Central memory CD4-positive, alpha-beta T cell (primary cell): ENCODE measurements around the gene BATF.
A peak's percentile ranks its signal among the peaks of the same experiment; 100 is the strongest.

ENCODE experiments used
- DNase-seq: peaks from one replicate; pipeline ENCODE4 v3.0.0; 2022

BATF gene

GRCh38 chr14:75535164-75535898 lies 13.1 kb downstream of the BATF start:
- DNase-seq: no peak

- DNase-seq: no peak
These were observed 14.8 kb downstream of the BATF start for GRCh38 chr14:75537071-75537470.

GRCh38 chr14:75539162-75539560 lies 16.9 kb downstream of the BATF start:
- no peak for DNase-seq

- DNase-seq: peak; percentile 42
These were observed 17.6 kb downstream of the BATF start for GRCh38 chr14:75539561-75540478.

- no peak for DNase-seq
These were observed 18.2 kb downstream of the BATF start for GRCh38 chr14:75540479-75540851.

- peak; percentile 73 for DNase-seq
These were observed 20.4 kb downstream of the BATF start for GRCh38 chr14:75542588-75543091.

- peak; percentile 44 for DNase-seq
These were observed 21.0 kb downstream of the BATF start for GRCh38 chr14:75543253-75543652.

GRCh38 chr14:75543786-75544185 lies 21.5 kb downstream of the BATF start:
- DNase-seq: no peak

- no peak for DNase-seq
These were observed 23.6 kb downstream of the BATF start for GRCh38 chr14:75545907-75546306.

GRCh38 chr14:75547552-75548250 lies 25.4 kb downstream of the BATF start:
- no peak for DNase-seq

GRCh38 chr14:75548544-75548943 lies 26.3 kb downstream of the BATF start:
- no peak for DNase-seq

GRCh38 chr14:75549169-75549568 lies 26.9 kb downstream of the BATF start:
- DNase-seq: no peak

- no peak for DNase-seq
These were observed 28.8 kb downstream of the BATF start for GRCh38 chr14:75551021-75551420.

GRCh38 chr14:75553157-75553556 lies 30.9 kb downstream of the BATF start:
- DNase-seq: no peak

GRCh38 chr14:75553761-75554364 lies 31.6 kb downstream of the BATF start:
- no peak for DNase-seq

GRCh38 chr14:75554482-75554881 lies 32.2 kb downstream of the BATF start:
- DNase-seq: no peak

- DNase-seq: no peak
These were observed 36.2 kb downstream of the BATF start for GRCh38 chr14:75558440-75558839.

GRCh38 chr14:75559045-75559444 lies 36.8 kb downstream of the BATF start:
- DNase-seq: no peak

GRCh38 chr14:75559451-75560222 lies 37.4 kb downstream of the BATF start:
- DNase-seq: no peak

- DNase-seq: peak; percentile 28
These were observed 38.8 kb downstream of the BATF start for GRCh38 chr14:75561013-75561432.

- DNase-seq: no peak
These were observed 39.8 kb downstream of the BATF start for GRCh38 chr14:75562089-75562488.

GRCh38 chr14:75562489-75562888 lies 40.2 kb downstream of the BATF start:
- DNase-seq: no peak
